Endothelial cell of umbilical vein (primary cell): ENCODE data around the gene CTDSPL. TPM values are rescaled to one million over a fixed set of nuclear protein-coding genes. Genes with fewer than 3 reads are reported as not detected.

Experiments used
- BruUV-seq: library from RNA; stranded (reverse); fragments of 400-500 nt; replicated peaks from 2 replicates; lab custom pipeline; 2021; lab: Mats Ljungman, UMichigan
- CTCF ChIA-PET: fragments of 300-600, 350-600 bp; sonication (Branson Sonifier 250); formaldehyde crosslinking; loops from one replicate; lab custom pipeline; 2021; ENCODE audit warnings: antibody characterized with exemption, inconsistent platforms; lab: Charles Lee
- POLR2A ChIA-PET: fragments of 300-600, 350-600 bp; sonication (Branson Sonifier 250); formaldehyde crosslinking; loops from one replicate; lab custom pipeline; 2021; ENCODE audit warnings: antibody characterized with exemption, inconsistent platforms; lab: Charles Lee
- DNase-seq: peaks from one replicate; pipeline ENCODE4 v3.0.0-alpha.2; 2011; ENCODE audit warnings: low read depth, low spot score
- FAIRE-seq: peaks from 2 replicates; lab custom pipeline; 2011; peaks lifted over from hg19 to GRCh38; lab: Jason Lieb, UNC
- H2AFZ ChIP-seq: 2 replicates; pipeline ENCODE4 v1.6.0; 2012; ENCODE audit warnings: low read depth, low read length, control low read depth, inconsistent platforms
- H3K27ac ChIP-seq: 2 replicates; pipeline ENCODE4 v1.5.1; 2011; ENCODE audit warnings: low read depth, mild to moderate bottlenecking, control low read depth, low read length, moderate library complexity; ENCODE audit not compliant: insufficient read depth
- H3K27me3 ChIP-seq, 2 experiments: 2 replicates each; pipeline versions ENCODE4 v1.6.0 to v1.6.1; 2011; ENCODE audit warnings: low read length in 2 of 2, mixed read lengths in 1 of 2; ENCODE audit not compliant: control insufficient read depth in 2 of 2, insufficient read depth in 2 of 2
- H3K36me3 ChIP-seq, 2 experiments: 2 replicates in 1 of 2; 3 replicates in 1 of 2; pipeline ENCODE4 v1.5.1; 2011; ENCODE audit warnings: low read length in 2 of 2, mild to moderate bottlenecking in 1 of 2, moderate library complexity in 1 of 2; ENCODE audit not compliant: control insufficient read depth in 2 of 2, insufficient read depth in 2 of 2; ENCODE audit errors: extremely low read depth in 1 of 2
- H3K4me1 ChIP-seq: 3 replicates; pipeline ENCODE4 v1.5.1; 2011; ENCODE audit warnings: mild to moderate bottlenecking, low read length; ENCODE audit not compliant: control insufficient read depth, insufficient read depth; ENCODE audit errors: extremely low read depth
- H3K4me2 ChIP-seq: 2 replicates; pipeline ENCODE4 v1.6.1; 2011; ENCODE audit warnings: low read length, control low read depth, mixed read lengths; ENCODE audit not compliant: insufficient read depth
- H3K4me3 ChIP-seq, 3 experiments: fragments of 200-600 bp in 1 of 3; sonication (generic), shearing (Covaris generic) in 1 of 3; replicated peaks in 1 of 3; 2 replicates each; pipeline ENCODE4 v1.5.1; 2011 to 2016; ENCODE audit warnings: control low read depth in 3 of 3, low read length in 3 of 3, mild to moderate bottlenecking in 2 of 3, inconsistent platforms in 1 of 3, low read depth in 1 of 3, moderate library complexity in 1 of 3; ENCODE audit not compliant: insufficient read depth in 1 of 3
- H3K79me2 ChIP-seq: 2 replicates; pipeline ENCODE4 v1.6.0; 2012; ENCODE audit warnings: low read length, inconsistent platforms; ENCODE audit not compliant: control insufficient read depth, insufficient read depth
- H3K9ac ChIP-seq: replicated peaks from 2 replicates; pipeline ENCODE3; 2011; ENCODE audit warnings: low read length, control low read depth; ENCODE audit not compliant: insufficient read depth; ENCODE audit errors: extremely low read depth
- H3K9me1 ChIP-seq: replicated peaks from 3 replicates; pipeline ENCODE4 v1.6.0; 2011; ENCODE audit warnings: mild to moderate bottlenecking, low read length; ENCODE audit not compliant: control insufficient read depth, insufficient read depth; ENCODE audit errors: extremely low read depth
- H3K9me3 ChIP-seq: replicated peaks from 2 replicates; pipeline ENCODE4 v1.5.1; 2012; ENCODE audit warnings: low read length, inconsistent platforms; ENCODE audit not compliant: control insufficient read depth, insufficient read depth
- H4K20me1 ChIP-seq: replicated peaks from 2 replicates; pipeline ENCODE3; 2011; ENCODE audit warnings: mild to moderate bottlenecking, low read length; ENCODE audit not compliant: control insufficient read depth, insufficient read depth; ENCODE audit errors: extremely low read depth
- CTCF ChIP-seq, 2 donors: IDR thresholded peaks; 1 replicate in 1 of 2; 2 replicates in 1 of 2; pipeline ENCODE4 v1.5.1; 2011; ENCODE audit warnings: low read length in 2 of 2, mild to moderate bottlenecking in 2 of 2, moderate library complexity in 2 of 2, control low read depth in 1 of 2, inconsistent platforms in 1 of 2, low read depth in 1 of 2; ENCODE audit not compliant: insufficient read depth in 1 of 2; ENCODE audit errors: extremely low read depth in 1 of 2
- EZH2 ChIP-seq: IDR thresholded peaks from 2 replicates; pipeline ENCODE4 v1.6.1; 2012; ENCODE audit warnings: borderline replicate concordance, low read depth, mild to moderate bottlenecking, moderate library complexity, low read length, inconsistent platforms; ENCODE audit not compliant: severe bottlenecking
- FOS ChIP-seq: IDR thresholded peaks from 2 replicates; pipeline ENCODE4 v1.6.1; 2011; ENCODE audit warnings: mild to moderate bottlenecking, low read length, moderate library complexity, borderline replicate concordance; ENCODE audit not compliant: insufficient read depth
- GATA2 ChIP-seq: IDR thresholded peaks from 2 replicates; pipeline ENCODE4 v1.7.0; 2011; ENCODE audit warnings: low read depth, mild to moderate bottlenecking, moderate library complexity, mixed read lengths, low read length; ENCODE audit not compliant: insufficient read length, insufficient read depth
- JUN ChIP-seq: IDR thresholded peaks from 2 replicates; pipeline ENCODE4 v1.6.1; 2011; ENCODE audit warnings: borderline replicate concordance, low read depth; ENCODE audit not compliant: insufficient read length, insufficient read depth
- MAX ChIP-seq: IDR thresholded peaks from 2 replicates; pipeline ENCODE4 v1.6.1; 2011; ENCODE audit not compliant: insufficient read depth, insufficient read length
- MYC ChIP-seq: IDR thresholded peaks from one replicate; pipeline ENCODE4 v1.6.1; 2011; ENCODE audit warnings: mild to moderate bottlenecking, low read depth, low read length
- POLR2A ChIP-seq: IDR thresholded peaks from 2 replicates; pipeline ENCODE4 v1.6.1; 2012; ENCODE audit warnings: low read depth, mild to moderate bottlenecking, control low read depth, low read length
- POLR2AphosphoS5 ChIP-seq: IDR thresholded peaks from 2 replicates; pipeline ENCODE4 v1.6.1; 2012; ENCODE audit warnings: low read depth, mild to moderate bottlenecking, control low read depth, low read length, moderate library complexity; ENCODE audit not compliant: insufficient read depth
- dilution Hi-C: fragments of 300-500 bp; cut with MboI; formaldehyde crosslinking; loops from one replicate; pipeline ENCODE4 v1.15.0; 2019; ENCODE audit warnings: low sequenced_read_pairs; ENCODE audit not compliant: extremely low pct_ligation_motif_present
- intact Hi-C: fragments of 100-400 bp; cut with micrococcal nuclease; formaldehyde crosslinking; loops from one replicate; pipeline ENCODE4 v1.10.0; 2022
- polyA plus RNA-seq, 4 experiments: library from polyadenylated mRNA; depleted of rRNA in 3 of 4; stranded (reverse) in 3 of 4; unstranded in 1 of 4; fragments of >200 nt; gene quantifications; 2 replicates each; pipeline versions ENCODE4 v1.2.1 to v1.2.3, GENCODE V29; 2011 to 2012; ENCODE audit warnings: missing spikeins in 1 of 4
- total RNA-seq: library from RNA; stranded (reverse); gene quantifications from 2 replicates; pipeline ENCODE4 v1.2.3, GENCODE V29; 2021

The CTDSPL gene
- total and polyA plus RNA-seq, 2 donors (not counting 3 experiments of a cell fraction or from before 2014, with no cell fraction given): 30.1 to 43.2 TPM

GRCh38 chr3:37953707-37954394, 92.2 kb downstream of the CTDSPL start:
- no peaks in the 10 kb centered on the region for H4K20me1 ChIP-seq
- no peaks in the 10 kb centered on the region for H3K9me1 ChIP-seq
- no TSS peak for BruUV-seq
- POLR2A ChIA-PET: no interaction called here
- dilution Hi-C loops: no loop called here
- intact Hi-C loops: loop anchor here (5.0 kb wide), 1 partner anchor 962 kb away; the partner anchor contains the start of genes EPM2AIP1 and MLH1
- no peak overlapping the region for H3K4me3 ChIP-seq
- DNase-seq: peak; percentile 42
- no peaks in the 10 kb centered on the region for H3K27me3 ChIP-seq
- no peak for TF ChIP-seq POLR2AphosphoS5
- no peaks in the 10 kb centered on the region for H3K36me3 ChIP-seq
- H3K79me2 ChIP-seq: no peaks in the 10 kb centered on the region
- H3K4me2 ChIP-seq: no peak overlapping the region
- H2AFZ ChIP-seq: no peak overlapping the region
- no peak overlapping the region for H3K27ac ChIP-seq
- CTCF ChIA-PET: interaction anchor here (0.8 to 5.0 kb wide), 6 partner anchors 12 to 99 kb away, joined by 3 to 57 read pairs (median 4); no protein-coding TSS in a partner anchor
- FAIRE-seq: no peak
- peaks cover 32% of the 10 kb centered on the region for H3K4me1 ChIP-seq
- H3K9ac ChIP-seq: no peak overlapping the region
- H3K9me3 ChIP-seq: no peaks in the 10 kb centered on the region

GRCh38 chr3:37954881-37955280, 93.2 kb downstream of the CTDSPL start:
- no peaks in the 10 kb centered on the region for H3K36me3 ChIP-seq
- no peak overlapping the region for H2AFZ ChIP-seq
- H3K27me3 ChIP-seq: no peaks in the 10 kb centered on the region
- peaks cover 32% of the 10 kb centered on the region for H3K4me1 ChIP-seq
- no TSS peak for BruUV-seq
- intact Hi-C loops (loop anchor here (5.0 kb wide), 1 partner anchor 963 kb away; the partner anchor contains the start of genes EPM2AIP1 and MLH1), dilution Hi-C loops (no loop called here)
- no peaks in the 10 kb centered on the region for H3K9me1 ChIP-seq
- ChIA-PET CTCF (interaction anchor here (3.0 to 5.0 kb wide), 2 partner anchors 11 to 100 kb away, joined by 11 to 57 read pairs; no protein-coding TSS in a partner anchor), POLR2A (no interaction called here)
- H3K9ac ChIP-seq: no peak overlapping the region
- no peak for DNase-seq
- FAIRE-seq: no peak
- no peak overlapping the region for H3K4me2 ChIP-seq
- H4K20me1 ChIP-seq: no peaks in the 10 kb centered on the region
- no peaks in the 10 kb centered on the region for H3K79me2 ChIP-seq
- no peak for TF ChIP-seq MYC
- no peak for TF ChIP-seq CTCF (IDR thresholded peaks at IDR 0.05; ENCODE audit: extremely low read depth in 1 of 2, insufficient read depth in 1 of 2, low read depth in 1 of 2, low read length in 2 of 2)
- no peak for TF ChIP-seq EZH2
- no peak for TF ChIP-seq MAX
- TF ChIP-seq GATA2: no peak
- no peak for TF ChIP-seq JUN
- TF ChIP-seq POLR2AphosphoS5: no peak
- TF ChIP-seq POLR2A: no peak
- TF ChIP-seq FOS: no peak
- no peak overlapping the region for H3K27ac ChIP-seq
- H3K9me3 ChIP-seq: no peaks in the 10 kb centered on the region
- H3K4me3 ChIP-seq: no peak overlapping the region
